SK-N-SH (cell line): ENCODE results near the gene CREBRF. TPM values are rescaled to one million over a fixed set of nuclear protein-coding genes. Genes with fewer than 3 reads are reported as not detected.

Experiments used
- CTCF ChIA-PET: fragments of 300-600, 350-600 bp; formaldehyde crosslinking; extraction: SDS; loops from one replicate; lab custom pipeline; 2021; lab: Yijun Ruan, JAX
- POLR2A ChIA-PET: fragments of 350-600 bp; sonication (Branson Sonifier 250); formaldehyde crosslinking; extraction: SDS; loops from one replicate; lab custom pipeline; 2020; ENCODE audit warnings: antibody characterized with exemption, inconsistent platforms; lab: Yijun Ruan, JAX
- DNase-seq: peaks from one replicate; pipeline ENCODE4 v3.0.0; 2012
- H2AFZ ChIP-seq: fragments of 200-600 bp; sonication (generic); 2 replicates; pipeline ENCODE4 v1.8.1; 2016; ENCODE audit warnings: antibody characterized with exemption, mild to moderate bottlenecking, low read depth
- H3F3A ChIP-seq: fragments of 200-600 bp; sonication (generic); replicated peaks from 2 replicates; pipeline ENCODE3; 2016; ENCODE audit warnings: antibody characterized with exemption, mild to moderate bottlenecking; ENCODE audit not compliant: insufficient read depth
- H3K27ac ChIP-seq, 2 experiments: fragments of 200-500 bp in 1 of 2; fragments of 200-600 bp in 1 of 2; sonication (Bioruptor generic) in 1 of 2; sonication (generic), shearing (Covaris generic) in 1 of 2; 2 replicates each; pipeline versions ENCODE4 v1.5.1 to v1.6.1; 2014 to 2016; ENCODE audit warnings: low read depth in 2 of 2, inconsistent platforms in 1 of 2, low read length in 1 of 2, mild to moderate bottlenecking in 1 of 2, mixed read lengths in 1 of 2
- H3K27me3 ChIP-seq: fragments of 200-600 bp; sonication (generic), shearing (Covaris generic); 2 replicates; pipeline ENCODE4 v1.6.1; 2016; ENCODE audit warnings: mixed run types; ENCODE audit not compliant: insufficient read depth
- H3K36me3 ChIP-seq, 2 experiments: fragments of 200-500 bp in 1 of 2; fragments of 200-600 bp in 1 of 2; sonication (Bioruptor generic) in 1 of 2; sonication (generic) in 1 of 2; replicated peaks in 1 of 2; 2 replicates each; pipeline versions ENCODE3 to v1.5.1; 2014 to 2016; ENCODE audit warnings: low read length in 1 of 2, mild to moderate bottlenecking in 1 of 2; ENCODE audit not compliant: insufficient read depth in 2 of 2, control insufficient read depth in 1 of 2
- H3K4me1 ChIP-seq, 2 experiments: fragments of 200-500 bp in 1 of 2; fragments of 200-600 bp in 1 of 2; sonication (Bioruptor generic) in 1 of 2; sonication (generic), shearing (Covaris generic) in 1 of 2; 2 replicates each; pipeline versions ENCODE4 v1.5.1 to v1.6.1; 2014 to 2016; ENCODE audit warnings: low read depth in 1 of 2, low read length in 1 of 2, mixed run types in 1 of 2; ENCODE audit not compliant: insufficient read depth in 2 of 2, control insufficient read depth in 1 of 2
- H3K4me2 ChIP-seq: fragments of 200-600 bp; sonication (generic), shearing (Covaris generic); 2 replicates; pipeline ENCODE4 v1.6.1; 2017; ENCODE audit warnings: mixed run types
- H3K4me3 ChIP-seq, 2 experiments: fragments of 200-500 bp in 1 of 2; fragments of 200-600 bp in 1 of 2; sonication (Bioruptor generic) in 1 of 2; sonication (generic), shearing (Covaris generic) in 1 of 2; 2 replicates each; pipeline versions ENCODE4 v1.5.1 to v1.8.1; 2014 to 2016; ENCODE audit warnings: low read depth in 2 of 2, inconsistent platforms in 1 of 2, low read length in 1 of 2, mild to moderate bottlenecking in 1 of 2, mixed read lengths in 1 of 2, moderate library complexity in 1 of 2
- H3K79me2 ChIP-seq: fragments of 200-600 bp; sonication (generic); 2 replicates; pipeline ENCODE4 v1.8.1; 2017; ENCODE audit warnings: mild to moderate bottlenecking; ENCODE audit not compliant: insufficient read depth
- H3K9ac ChIP-seq: fragments of 200-600 bp; sonication (generic); 2 replicates; pipeline ENCODE4 v1.6.1; 2017; ENCODE audit warnings: mixed run types
- H3K9me2 ChIP-seq: fragments of 200-600 bp; sonication (generic); 2 replicates; pipeline ENCODE4 v1.6.1; 2017; ENCODE audit warnings: mixed run types
- H3K9me3 ChIP-seq: fragments of 200-600 bp; sonication (generic); 2 replicates; pipeline ENCODE4 v1.6.1; 2017; ENCODE audit warnings: mixed run types, mild to moderate bottlenecking, moderate library complexity
- H4K20me1 ChIP-seq: fragments of 200-600 bp; sonication (generic); 2 replicates; pipeline ENCODE4 v1.6.1; 2017; ENCODE audit warnings: mild to moderate bottlenecking, mixed run types; ENCODE audit not compliant: insufficient read depth
- EZH2phosphoT487 ChIP-seq: fragments of 200-600 bp; sonication (generic); IDR thresholded peaks from 2 replicates; pipeline ENCODE4 v1.6.1; 2017; ENCODE audit warnings: low read depth, mixed run types, mild to moderate bottlenecking, antibody characterized with exemption, moderate library complexity, borderline replicate concordance
- FOSL2 ChIP-seq: IDR thresholded peaks from 2 replicates; pipeline ENCODE4 v1.4.0; 2012; ENCODE audit warnings: low read depth, mild to moderate bottlenecking, moderate library complexity, borderline replicate concordance
- FOXJ3 ChIP-seq: sonication (generic); formaldehyde crosslinking; IDR thresholded peaks from 2 replicates; pipeline ENCODE4 v1.5.1; 2020; ENCODE audit warnings: mild to moderate bottlenecking, missing genetic modification reagents
- FOXM1 ChIP-seq: IDR thresholded peaks from 2 replicates; pipeline ENCODE4 v1.4.0; 2012; ENCODE audit warnings: low read depth, mild to moderate bottlenecking
- GABPA ChIP-seq: IDR thresholded peaks from 2 replicates; pipeline ENCODE4 v1.4.0; 2012; ENCODE audit warnings: low read depth, mild to moderate bottlenecking
- GATA2 ChIP-seq: sonication (generic); formaldehyde crosslinking; IDR thresholded peaks from 2 replicates; pipeline ENCODE4 v1.5.0; 2020; ENCODE audit warnings: mild to moderate bottlenecking, missing genetic modification reagents
- IRF3 ChIP-seq: fragments of 150-350 bp; IDR thresholded peaks from 2 replicates; pipeline ENCODE4 v1.6.1; 2016; ENCODE audit warnings: mild to moderate bottlenecking, low read depth, low read length
- JUND ChIP-seq: IDR thresholded peaks from 2 replicates; pipeline ENCODE4 v1.4.0; 2012
- NFIC ChIP-seq: IDR thresholded peaks from 2 replicates; pipeline ENCODE4 v1.4.0; 2012; ENCODE audit warnings: borderline replicate concordance
- NRF1 ChIP-seq: IDR thresholded peaks from 2 replicates; pipeline ENCODE4 v1.6.1; 2012; ENCODE audit warnings: low read depth, mild to moderate bottlenecking, low read length
- POLR2AphosphoS5 ChIP-seq: IDR thresholded peaks from 2 replicates; pipeline ENCODE4 v1.6.1; 2012; ENCODE audit warnings: low read depth, low read length
- RAD21 ChIP-seq: IDR thresholded peaks from 2 replicates; pipeline ENCODE4 v1.6.1; 2012; ENCODE audit warnings: mild to moderate bottlenecking, low read length
- REST ChIP-seq: IDR thresholded peaks from 2 replicates; pipeline ENCODE4 v1.6.1; 2012; ENCODE audit warnings: mild to moderate bottlenecking, low read depth, low read length, moderate library complexity
- RFX5 ChIP-seq: IDR thresholded peaks from 2 replicates; pipeline ENCODE4 v1.6.1; 2012; ENCODE audit warnings: mild to moderate bottlenecking, improper control_type of control experiment, low read length
- SIN3A ChIP-seq: IDR thresholded peaks from 2 replicates; pipeline ENCODE4 v1.6.1; 2012; ENCODE audit warnings: low read depth, mild to moderate bottlenecking, low read length, moderate library complexity, borderline replicate concordance
- TEAD4 ChIP-seq: IDR thresholded peaks from 2 replicates; pipeline ENCODE4 v1.4.0; 2012; ENCODE audit warnings: mild to moderate bottlenecking, borderline replicate concordance; ENCODE audit not compliant: insufficient read depth
- YY1 ChIP-seq: IDR thresholded peaks from 2 replicates; pipeline ENCODE4 v1.4.0; 2012; ENCODE audit warnings: low read depth, mild to moderate bottlenecking
- polyA plus RNA-seq, 3 experiments: library from polyadenylated mRNA; depleted of rRNA; stranded (reverse); fragments of >200 nt; gene quantifications; 2 replicates each; pipeline ENCODE4 v1.2.3, GENCODE V29; 2012
- TF ChIP-seq, protein P1 (sequence below): IDR thresholded peaks from 2 replicates; pipeline ENCODE4; 2012
- TF ChIP-seq, protein P2 (sequence below): fragments of 150-350 bp; IDR thresholded peaks from 2 replicates; pipeline ENCODE4 v1.6.1; 2017; ENCODE audit warnings: antibody characterized with exemption, low read length, low read depth, borderline replicate concordance
- TF ChIP-seq, protein P3 (sequence below): IDR thresholded peaks from 2 replicates; pipeline ENCODE4 v1.4.0; 2012; ENCODE audit warnings: low read depth, borderline replicate concordance

The CREBRF gene
- polyA plus RNA-seq, 1 of the 3 experiments (the other 2 are of a cell fraction) = 2.4 TPM

- no peaks in the 10 kb centered on the region for H3K9me3 ChIP-seq
- no peak overlapping the region for H3K27ac ChIP-seq
- no peak overlapping the region for H3K4me3 ChIP-seq
- POLR2A ChIA-PET = no interaction called here
- no peak for DNase-seq
- H3K27me3 ChIP-seq = no peaks in the 10 kb centered on the region
- no peaks in the 10 kb centered on the region; the same call in 1 of the 2 replicates for H3K79me2 ChIP-seq
- H2AFZ ChIP-seq = no peak overlapping the region
- no peak overlapping the region for H3K4me2 ChIP-seq
- peaks cover 17% of the 10 kb centered on the region for H3F3A ChIP-seq
- H3K9ac ChIP-seq = no peak overlapping the region
- TF ChIP-seq RAD21 = no peak
- TF ChIP-seq FOXM1 = no peak
- TF ChIP-seq EZH2phosphoT487 = no peak
- TF ChIP-seq FOSL2 = no peak
- no peak for TF ChIP-seq RFX5
- TF ChIP-seq IRF3 = no peak
- TF ChIP-seq, protein P1, sequence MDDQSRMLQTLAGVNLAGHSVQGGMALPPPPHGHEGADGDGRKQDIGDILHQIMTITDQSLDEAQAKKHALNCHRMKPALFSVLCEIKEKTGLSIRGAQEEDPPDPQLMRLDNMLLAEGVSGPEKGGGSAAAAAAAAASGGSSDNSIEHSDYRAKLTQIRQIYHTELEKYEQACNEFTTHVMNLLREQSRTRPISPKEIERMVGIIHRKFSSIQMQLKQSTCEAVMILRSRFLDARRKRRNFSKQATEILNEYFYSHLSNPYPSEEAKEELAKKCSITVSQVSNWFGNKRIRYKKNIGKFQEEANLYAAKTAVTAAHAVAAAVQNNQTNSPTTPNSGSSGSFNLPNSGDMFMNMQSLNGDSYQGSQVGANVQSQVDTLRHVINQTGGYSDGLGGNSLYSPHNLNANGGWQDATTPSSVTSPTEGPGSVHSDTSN = no peak
- no peak for TF ChIP-seq TEAD4
- TF ChIP-seq, protein P2, sequence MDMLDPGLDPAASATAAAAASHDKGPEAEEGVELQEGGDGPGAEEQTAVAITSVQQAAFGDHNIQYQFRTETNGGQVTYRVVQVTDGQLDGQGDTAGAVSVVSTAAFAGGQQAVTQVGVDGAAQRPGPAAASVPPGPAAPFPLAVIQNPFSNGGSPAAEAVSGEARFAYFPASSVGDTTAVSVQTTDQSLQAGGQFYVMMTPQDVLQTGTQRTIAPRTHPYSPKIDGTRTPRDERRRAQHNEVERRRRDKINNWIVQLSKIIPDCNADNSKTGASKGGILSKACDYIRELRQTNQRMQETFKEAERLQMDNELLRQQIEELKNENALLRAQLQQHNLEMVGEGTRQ = no peak
- no peak for TF ChIP-seq POLR2AphosphoS5
- no peak for TF ChIP-seq GATA2 (CRISPR knock-in tag)
- no peak for TF ChIP-seq NFIC
- TF ChIP-seq GABPA = no peak
- TF ChIP-seq YY1 = no peak
- TF ChIP-seq FOXJ3 (CRISPR knock-in tag) = no peak
- no peak for TF ChIP-seq JUND
- no peak for TF ChIP-seq SIN3A
- TF ChIP-seq NRF1 = no peak
- TF ChIP-seq, protein P3, sequence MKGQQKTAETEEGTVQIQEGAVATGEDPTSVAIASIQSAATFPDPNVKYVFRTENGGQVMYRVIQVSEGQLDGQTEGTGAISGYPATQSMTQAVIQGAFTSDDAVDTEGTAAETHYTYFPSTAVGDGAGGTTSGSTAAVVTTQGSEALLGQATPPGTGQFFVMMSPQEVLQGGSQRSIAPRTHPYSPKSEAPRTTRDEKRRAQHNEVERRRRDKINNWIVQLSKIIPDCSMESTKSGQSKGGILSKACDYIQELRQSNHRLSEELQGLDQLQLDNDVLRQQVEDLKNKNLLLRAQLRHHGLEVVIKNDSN = no peak
- no peak for TF ChIP-seq REST
- no peaks in the 10 kb centered on the region; the same call in 1 of the 2 replicates for H4K20me1 ChIP-seq
- CTCF ChIA-PET = no interaction called here
- H3K36me3 ChIP-seq = peaks cover 0 to 7% of the 10 kb centered on the region in 2 experiments
- H3K4me1 ChIP-seq = peaks cover 0 to 3% of the 10 kb centered on the region in 2 experiments; a peak in 1 of 4 replicates
- H3K9me2 ChIP-seq = no peaks in the 10 kb centered on the region
Observed at GRCh38 chr5:173098787-173099186, 42.6 kb downstream of the CREBRF start.
